Lower leg skin (tissue), 3 donors: ENCODE results near the gene MFAP3L.

Source experiments
- CTCF ChIP-seq, 3 donors: fragments of 450-650 bp; IDR thresholded peaks; one replicate each; pipeline ENCODE4 v1.5.1; 2016; ENCODE audit warnings: antibody characterized with exemption in 3 of 3, mild to moderate bottlenecking in 3 of 3, moderate library complexity in 2 of 3
- POLR2A ChIP-seq, 2 donors: fragments of 450-650 bp; IDR thresholded peaks; one replicate each; pipeline ENCODE4 v1.6.1; 2016 to 2017; ENCODE audit warnings: antibody characterized with exemption in 2 of 2, mild to moderate bottlenecking in 1 of 2, moderate library complexity in 1 of 2

DNA sequence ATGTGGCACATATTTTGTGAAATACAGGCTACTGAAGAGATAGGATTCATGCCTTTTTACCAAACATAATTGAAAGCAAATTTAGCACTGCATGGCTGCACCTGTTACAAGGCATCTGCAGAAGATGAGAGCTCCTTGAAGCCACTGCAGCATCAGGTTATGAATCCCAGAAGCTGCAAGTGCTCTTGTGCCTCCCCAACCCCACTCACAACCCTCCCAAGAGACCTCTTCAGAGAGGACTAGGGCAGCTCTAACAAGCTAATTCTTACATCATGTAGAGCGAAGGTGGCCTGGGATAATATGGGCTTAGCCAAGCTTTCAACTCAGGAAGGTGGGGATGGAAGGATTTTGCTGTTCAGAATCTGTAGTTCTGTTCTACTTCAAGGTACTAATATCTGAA lies 27.2 kb downstream of the MFAP3L start:
- no peak for TF ChIP-seq CTCF (IDR thresholded peaks at IDR 0.05)
- no peak for TF ChIP-seq POLR2A (IDR thresholded peaks at IDR 0.05)
